HG02840 (cell line): ENCODE data around the gene NIPAL3.
"Not testable (repeated sequence)": the region's sequence is repeated elsewhere in the genome, so short reads cannot be mapped to it uniquely, and the experiment has no call there.

ENCODE experiments used
- ATAC-seq: cut with Tn5 transposase; IDR thresholded peaks from one replicate; pipeline ENCODE4 v1.9.1; 2021; ENCODE audit warnings: mild to moderate bottlenecking, moderate library complexity, moderate number of reproducible peaks; ENCODE audit not compliant: unreplicated experiment, low FRiP score

Gene NIPAL3

GRCh38 chr1:24420547-24420946 lies 4.9 kb downstream of the NIPAL3 start:
- ATAC-seq, result no peak

- no peak for ATAC-seq
Measured at GRCh38 chr1:24421502-24421901, 5.9 kb downstream of the NIPAL3 start.

GRCh38 chr1:24424207-24424606 lies 8.6 kb downstream of the NIPAL3 start:
- no peak for ATAC-seq

- no peak for ATAC-seq
Measured at GRCh38 chr1:24424990-24425389, 9.4 kb downstream of the NIPAL3 start.

DNA sequence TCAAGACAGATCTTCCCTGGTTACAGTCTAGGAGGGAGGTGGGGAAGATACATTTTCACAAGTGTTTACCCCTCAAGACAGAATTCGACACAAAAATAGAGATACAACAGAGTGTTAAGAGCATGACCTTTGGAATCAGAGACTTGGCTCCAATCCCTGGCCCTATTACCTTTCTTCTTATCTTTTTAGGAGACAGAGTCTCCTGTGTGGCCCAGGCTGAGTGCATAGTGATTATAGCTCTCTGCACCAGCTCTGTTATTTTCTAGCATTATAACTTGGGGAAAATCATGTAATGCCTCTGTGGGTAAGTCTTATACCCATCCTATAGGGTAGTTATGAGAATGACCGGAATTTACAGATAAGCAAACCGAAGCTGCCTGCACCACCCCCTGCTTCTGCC lies 9.8 kb downstream of the NIPAL3 start:
- ATAC-seq, result no peak

DNA sequence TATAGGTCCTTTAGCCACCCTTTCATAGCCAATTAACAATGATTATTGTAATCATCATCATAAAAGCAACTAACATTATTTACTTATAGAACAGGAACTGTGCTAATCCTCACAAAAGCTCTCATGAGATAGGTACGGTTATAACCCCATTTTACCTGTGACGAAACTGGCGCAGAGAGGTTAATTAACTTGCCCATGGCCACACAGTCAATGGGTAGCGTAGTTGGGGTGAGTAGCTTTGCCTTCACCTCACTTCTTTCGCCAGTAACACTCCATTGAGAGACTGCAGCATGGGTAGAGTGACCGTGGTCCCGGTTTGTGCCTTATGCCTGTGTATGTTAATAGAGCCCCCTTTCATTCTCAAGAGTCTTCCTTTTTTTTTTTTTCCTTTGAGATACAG lies 10.3 kb downstream of the NIPAL3 start:
- no peak for ATAC-seq

- ATAC-seq, result no peak
Measured at GRCh38 chr1:24426744-24427544, 11.3 kb downstream of the NIPAL3 start.

DNA sequence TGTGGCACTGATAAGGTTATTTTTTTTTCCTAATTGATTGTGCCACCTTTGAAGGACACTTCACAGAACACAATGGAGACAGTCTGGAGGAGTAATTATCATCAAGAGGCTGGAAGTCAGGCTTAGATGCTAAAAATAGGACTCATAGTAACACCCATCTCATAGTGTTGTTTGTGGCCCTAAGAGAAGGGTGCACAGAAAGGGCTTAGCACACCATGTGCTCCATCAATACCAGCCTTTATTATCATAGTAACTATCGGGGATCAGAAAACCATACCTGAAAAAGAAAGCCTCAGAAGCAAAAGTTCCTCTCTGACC lies 11.9 kb downstream of the NIPAL3 start:
- ATAC-seq, result no peak

DNA sequence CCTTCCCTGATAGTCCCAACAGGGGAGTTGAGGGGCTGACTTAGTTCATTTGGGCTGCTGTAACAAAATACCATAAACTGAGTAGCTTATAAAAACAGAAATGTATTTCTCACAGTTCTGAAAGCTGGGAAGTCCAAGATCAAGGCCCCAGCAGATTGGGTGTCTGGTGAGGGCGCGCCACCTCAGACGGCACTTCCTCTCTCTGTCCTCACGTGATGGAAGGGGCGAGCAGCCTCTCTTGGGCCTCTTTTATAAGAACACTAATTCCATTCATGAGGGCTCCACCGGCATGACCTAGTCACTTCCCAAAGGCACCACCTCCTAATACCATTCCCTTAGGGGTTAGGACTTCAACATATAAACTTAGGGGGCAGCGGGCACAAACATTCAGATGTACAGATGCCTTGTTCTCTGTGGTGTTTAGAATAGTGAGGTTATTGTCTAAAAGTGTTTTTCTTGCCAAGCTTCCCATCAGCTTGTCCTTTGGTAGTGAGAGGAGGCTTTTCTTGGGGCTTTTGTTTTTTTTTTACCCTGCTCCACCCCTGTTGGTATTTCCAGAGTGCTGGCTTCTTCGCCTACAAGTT lies 20.3 kb downstream of the NIPAL3 start:
- ATAC-seq, result no peak

DNA sequence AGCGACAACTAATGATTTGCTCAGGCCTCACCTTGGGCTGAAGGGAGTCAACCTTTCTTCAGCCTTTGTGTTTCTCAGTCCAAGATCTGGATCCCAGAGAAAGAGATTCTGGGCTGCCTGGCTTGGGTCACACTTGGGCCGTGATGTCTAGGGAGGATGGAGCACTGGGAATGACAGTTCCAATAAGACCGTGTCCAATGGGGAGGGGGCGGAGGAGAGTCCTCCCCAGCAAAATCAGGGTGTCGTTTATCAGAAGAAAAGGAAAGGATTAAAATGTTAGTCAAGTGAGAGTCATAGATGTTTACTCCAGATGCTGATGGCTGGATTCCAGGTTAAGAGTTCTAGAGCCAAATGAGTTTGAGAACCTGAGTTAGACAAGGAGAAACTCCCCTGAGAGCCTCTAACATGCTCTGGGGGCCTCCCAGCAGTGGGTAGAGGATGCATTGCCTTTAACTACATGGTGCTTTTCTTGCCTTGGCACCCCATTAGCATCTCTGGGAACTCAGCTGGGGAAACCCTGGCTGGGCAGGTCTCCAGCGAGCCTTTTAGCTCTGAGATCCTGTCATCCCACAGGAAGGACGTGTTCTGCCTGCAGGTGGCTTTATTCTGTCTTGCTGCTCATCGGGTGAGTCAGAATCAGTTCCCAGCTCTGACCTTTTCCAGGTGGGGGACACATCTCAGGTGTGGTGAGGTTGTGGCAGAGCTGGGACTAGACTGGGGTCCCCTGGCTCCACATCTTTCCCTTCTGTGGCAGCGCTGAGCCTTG lies 22.2 kb downstream of the NIPAL3 start:
- no peak for ATAC-seq

- no peak for ATAC-seq
Measured at GRCh38 chr1:24438423-24438901, 22.9 kb downstream of the NIPAL3 start.

DNA sequence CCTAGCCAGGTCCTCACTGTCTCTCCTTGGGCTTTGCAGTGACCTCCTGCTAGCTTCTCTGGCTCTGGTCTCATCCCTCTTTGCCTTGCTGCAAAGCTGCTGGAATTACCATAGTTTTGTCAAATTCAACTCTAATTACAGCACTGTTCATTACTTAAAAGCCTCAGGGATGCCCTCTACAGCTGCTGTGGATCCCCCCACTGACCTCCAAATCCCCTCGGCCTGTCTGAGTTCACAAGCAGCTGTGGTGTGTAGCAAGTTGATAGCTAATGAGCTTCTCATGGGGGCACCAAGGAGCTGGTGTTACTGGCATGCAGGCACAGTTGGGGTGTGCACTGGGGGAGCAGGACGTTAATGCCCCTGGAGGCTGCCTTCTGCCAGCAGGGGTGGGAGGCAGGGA lies 24.8 kb downstream of the NIPAL3 start:
- no peak for ATAC-seq

- ATAC-seq, result no peak
Measured at GRCh38 chr1:24441480-24441879, 25.9 kb downstream of the NIPAL3 start.

GRCh38 chr1:24441996-24442668 lies 26.5 kb downstream of the NIPAL3 start:
- ATAC-seq, result no peak

GRCh38 chr1:24442764-24443163 lies 27.2 kb downstream of the NIPAL3 start:
- no peak for ATAC-seq

- ATAC-seq, result no peak
Measured at GRCh38 chr1:24443241-24443656, 27.6 kb downstream of the NIPAL3 start.

GRCh38 chr1:24446446-24446845 lies 30.8 kb downstream of the NIPAL3 start:
- ATAC-seq, result not testable (repeated sequence)

- ATAC-seq, result no peak
Measured at GRCh38 chr1:24450316-24450715, 34.7 kb downstream of the NIPAL3 start.

DNA sequence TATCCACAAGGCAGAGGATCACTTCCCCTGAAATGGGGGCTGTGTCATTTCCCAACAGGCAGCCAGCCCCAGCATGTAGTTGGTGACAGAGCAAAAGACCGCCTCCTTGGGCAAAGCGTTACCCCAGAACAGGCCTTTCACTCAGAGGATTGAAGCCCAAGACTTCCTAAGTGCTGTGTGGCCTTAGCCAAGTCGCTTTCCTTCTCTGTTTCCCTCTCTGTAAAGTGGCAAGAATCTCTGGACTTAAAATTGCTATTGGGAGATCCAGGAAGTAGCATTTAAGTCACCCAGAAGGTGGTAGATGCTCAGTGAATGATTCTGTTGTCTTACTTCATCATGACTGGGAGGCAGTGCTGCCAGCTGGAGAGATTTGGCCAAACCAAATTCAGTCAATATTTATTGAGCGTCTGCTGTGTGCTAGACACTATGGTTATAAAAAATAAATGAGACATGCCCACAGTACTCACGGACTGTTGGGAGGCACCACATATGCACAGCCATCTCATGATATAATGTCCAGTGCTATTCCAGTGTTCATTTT lies 35.3 kb downstream of the NIPAL3 start:
- ATAC-seq, result no peak

GRCh38 chr1:24451746-24452145 lies 36.1 kb downstream of the NIPAL3 start:
- ATAC-seq, result no peak
